Tibial nerve (tissue), 4 donors: Measurements from ENCODE around the gene CADPS2.
"Not testable (repeated sequence)": the region's sequence is repeated elsewhere in the genome, so short reads cannot be mapped to it uniquely, and the experiment has no call there.

ENCODE experiments used
- CTCF ChIP-seq, 5 experiments: fragments of 200-600 bp in 3 of 5; fragments of 450-650 bp in 2 of 5; sonication (generic) in 3 of 5; IDR thresholded peaks; one replicate each; pipeline ENCODE4 v1.5.1; 2016 to 2019; ENCODE audit warnings: antibody characterized with exemption in 5 of 5, mild to moderate bottlenecking in 3 of 5, moderate library complexity in 2 of 5
- EP300 ChIP-seq, 2 donors: sonication (generic); formaldehyde crosslinking; IDR thresholded peaks; one replicate each; pipeline ENCODE4 v1.6.1; 2017; ENCODE audit warnings: antibody characterized with exemption in 2 of 2, mild to moderate bottlenecking in 1 of 2
- POLR2A ChIP-seq, 2 donors: fragments of 450-650 bp; IDR thresholded peaks; one replicate each; pipeline ENCODE4 v1.6.1; 2017; ENCODE audit warnings: antibody characterized with exemption in 2 of 2, mild to moderate bottlenecking in 2 of 2, moderate library complexity in 2 of 2

- not testable (repeated sequence) for TF ChIP-seq CTCF, EP300, POLR2A (IDR thresholded peaks at IDR 0.05)
Measured at GRCh38 chr7:122836286-122836685, 50.0 kb downstream of the CADPS2 start.
